ENCODE data around the gene TRERF1.

The TRERF1 gene

GRCh38 chr6:42322676-42323075, 129.1 kb downstream of the TRERF1 start:
- Histone ChIP-seq H3K4me3 (ENCODE audit: insufficient read length, low read depth) (no peak overlapping the region), H3K9ac (ENCODE audit: insufficient read length, low read depth) (no peak overlapping the region), H3K36me3 (ENCODE audit: insufficient read depth, insufficient read length, low read length) (no peaks in the 10 kb centered on the region), H3K27me3 (ENCODE audit: insufficient read depth, insufficient read length) (no peaks in the 10 kb centered on the region), H3K9me3 (ENCODE audit: insufficient read depth, low read length) (peaks cover 14% of the 10 kb centered on the region; the same call in 1 of the 2 replicates), H3K4me1 (ENCODE audit: insufficient read depth, insufficient read length) (no peaks in the 10 kb centered on the region)
- DNase-seq (ENCODE audit: low read depth, low spot score) = no peak
- no peak for TF ChIP-seq ZNF274 (IDR thresholded peaks at IDR 0.05; ENCODE audit: low read depth, low read length)
- TF ChIP-seq SUZ12 (IDR thresholded peaks at IDR 0.05; ENCODE audit: extremely low read depth, insufficient read depth, insufficient read length) = no peak
- no peak for TF ChIP-seq YY1 (IDR thresholded peaks at IDR 0.05; ENCODE audit: insufficient read depth, insufficient read length)

- Histone ChIP-seq H3K9me3 (ENCODE audit: insufficient read depth, low read length) (peaks cover 14% of the 10 kb centered on the region; the same call in 1 of the 2 replicates), H3K4me1 (ENCODE audit: insufficient read depth, insufficient read length) (no peaks in the 10 kb centered on the region), H3K36me3 (ENCODE audit: insufficient read depth, insufficient read length, low read length) (no peaks in the 10 kb centered on the region), H3K4me3 (ENCODE audit: insufficient read length, low read depth) (no peak overlapping the region), H3K27me3 (ENCODE audit: insufficient read depth, insufficient read length) (no peaks in the 10 kb centered on the region), H3K9ac (ENCODE audit: insufficient read length, low read depth) (no peak overlapping the region)
- TF ChIP-seq YY1 (IDR thresholded peaks at IDR 0.05; ENCODE audit: insufficient read depth, insufficient read length) (no peak), SUZ12 (IDR thresholded peaks at IDR 0.05; ENCODE audit: extremely low read depth, insufficient read depth, insufficient read length) (no peak), ZNF274 (IDR thresholded peaks at IDR 0.05; ENCODE audit: low read depth, low read length) (no peak)
- no peak for DNase-seq (ENCODE audit: low read depth, low spot score)
These were observed 129.8 kb downstream of the TRERF1 start for GRCh38 chr6:42321976-42322375.

- Histone ChIP-seq H3K4me3 (ENCODE audit: insufficient read length, low read depth) (no peak overlapping the region), H3K4me1 (ENCODE audit: insufficient read depth, insufficient read length) (no peaks in the 10 kb centered on the region), H3K27me3 (ENCODE audit: insufficient read depth, insufficient read length) (no peaks in the 10 kb centered on the region), H3K36me3 (ENCODE audit: insufficient read depth, insufficient read length, low read length) (no peaks in the 10 kb centered on the region), H3K9me3 (ENCODE audit: insufficient read depth, low read length) (peaks cover 14% of the 10 kb centered on the region; the same call in 1 of the 2 replicates), H3K9ac (ENCODE audit: insufficient read length, low read depth) (no peak overlapping the region)
- DNase-seq (ENCODE audit: low read depth, low spot score) = no peak
- TF ChIP-seq SUZ12 (IDR thresholded peaks at IDR 0.05; ENCODE audit: extremely low read depth, insufficient read depth, insufficient read length) = no peak
- no peak for TF ChIP-seq YY1 (IDR thresholded peaks at IDR 0.05; ENCODE audit: insufficient read depth, insufficient read length)
- TF ChIP-seq ZNF274 (IDR thresholded peaks at IDR 0.05; ENCODE audit: low read depth, low read length) = no peak
These were observed 131.0 kb downstream of the TRERF1 start for GRCh38 chr6:42320762-42321161.

- Histone ChIP-seq H3K9me3 (ENCODE audit: insufficient read depth, low read length) (peaks cover 7% of the 10 kb centered on the region; the same call in 1 of the 2 replicates), H3K9ac (ENCODE audit: insufficient read length, low read depth) (no peak overlapping the region), H3K36me3 (ENCODE audit: insufficient read depth, insufficient read length, low read length) (no peaks in the 10 kb centered on the region), H3K4me3 (ENCODE audit: insufficient read length, low read depth) (no peak overlapping the region), H3K4me1 (ENCODE audit: insufficient read depth, insufficient read length) (peaks cover 6% of the 10 kb centered on the region), H3K27me3 (ENCODE audit: insufficient read depth, insufficient read length) (no peaks in the 10 kb centered on the region)
- TF ChIP-seq YY1 (IDR thresholded peaks at IDR 0.05; ENCODE audit: insufficient read depth, insufficient read length) (no peak), ZNF274 (IDR thresholded peaks at IDR 0.05; ENCODE audit: low read depth, low read length) (no peak), SUZ12 (IDR thresholded peaks at IDR 0.05; ENCODE audit: extremely low read depth, insufficient read depth, insufficient read length) (no peak)
- DNase-seq (ENCODE audit: low read depth, low spot score) = no peak
These were observed 133.2 kb downstream of the TRERF1 start for GRCh38 chr6:42318480-42318879.

GRCh38 chr6:42316981-42317380, 134.7 kb downstream of the TRERF1 start:
- no peaks in the 10 kb centered on the region for H3K27me3 ChIP-seq (ENCODE audit: insufficient read depth, insufficient read length)
- peaks cover 7% of the 10 kb centered on the region; the same call in 1 of the 2 replicates for H3K9me3 ChIP-seq (ENCODE audit: insufficient read depth, low read length)
- no peak overlapping the region for H3K4me3 ChIP-seq (ENCODE audit: insufficient read length, low read depth)
- peaks cover 6% of the 10 kb centered on the region for H3K4me1 ChIP-seq (ENCODE audit: insufficient read depth, insufficient read length)
- H3K36me3 ChIP-seq (ENCODE audit: insufficient read depth, insufficient read length, low read length) = peaks cover 5% of the 10 kb centered on the region
- no peak for DNase-seq (ENCODE audit: low read depth, low spot score)
- TF ChIP-seq ZNF274 (IDR thresholded peaks at IDR 0.05; ENCODE audit: low read depth, low read length) (no peak), YY1 (IDR thresholded peaks at IDR 0.05; ENCODE audit: insufficient read depth, insufficient read length) (no peak), SUZ12 (IDR thresholded peaks at IDR 0.05; ENCODE audit: extremely low read depth, insufficient read depth, insufficient read length) (no peak)
- H3K9ac ChIP-seq (ENCODE audit: insufficient read length, low read depth) = no peak overlapping the region

- H3K36me3 ChIP-seq (ENCODE audit: insufficient read depth, insufficient read length, low read length) = peaks cover 6% of the 10 kb centered on the region
- 0 out of 2 replicates have a peak, but pooled peaks cover 1% of the 10 kb centered on the region for H3K9me3 ChIP-seq (ENCODE audit: insufficient read depth, low read length)
- peak; percentile 54 for DNase-seq (ENCODE audit: low read depth, low spot score)
- peaks cover 6% of the 10 kb centered on the region for H3K4me1 ChIP-seq (ENCODE audit: insufficient read depth, insufficient read length)
- no peaks in the 10 kb centered on the region for H3K27me3 ChIP-seq (ENCODE audit: insufficient read depth, insufficient read length)
- H3K9ac ChIP-seq (ENCODE audit: insufficient read length, low read depth) = no peak overlapping the region
- TF ChIP-seq YY1 (IDR thresholded peaks at IDR 0.05; ENCODE audit: insufficient read depth, insufficient read length) = no peak
- no peak for TF ChIP-seq SUZ12 (IDR thresholded peaks at IDR 0.05; ENCODE audit: extremely low read depth, insufficient read depth, insufficient read length)
- H3K4me3 ChIP-seq (ENCODE audit: insufficient read length, low read depth) = no peak overlapping the region
These were observed 135.4 kb downstream of the TRERF1 start for GRCh38 chr6:42315991-42316970.

- TF ChIP-seq ZNF274 (IDR thresholded peaks at IDR 0.05; ENCODE audit: low read depth, low read length) (no peak), YY1 (IDR thresholded peaks at IDR 0.05; ENCODE audit: insufficient read depth, insufficient read length) (no peak), SUZ12 (IDR thresholded peaks at IDR 0.05; ENCODE audit: extremely low read depth, insufficient read depth, insufficient read length) (no peak)
- no peaks in the 10 kb centered on the region for H3K9me3 ChIP-seq (ENCODE audit: insufficient read depth, low read length)
- DNase-seq (ENCODE audit: low read depth, low spot score) = no peak
- H3K27me3 ChIP-seq (ENCODE audit: insufficient read depth, insufficient read length) = no peaks in the 10 kb centered on the region
- no peak overlapping the region for H3K4me3 ChIP-seq (ENCODE audit: insufficient read length, low read depth)
- H3K4me1 ChIP-seq (ENCODE audit: insufficient read depth, insufficient read length) = peaks cover 6% of the 10 kb centered on the region
- H3K9ac ChIP-seq (ENCODE audit: insufficient read length, low read depth) = peak overlapping the region; percentile 32
- H3K36me3 ChIP-seq (ENCODE audit: insufficient read depth, insufficient read length, low read length) = peaks cover 6% of the 10 kb centered on the region
These were observed 136.3 kb downstream of the TRERF1 start for GRCh38 chr6:42315259-42315990.

Measured in NT2/D1 (cell line).